Tibial nerve (tissue), 3 donors: ENCODE measurements around the gene ARPC1A.
"Not testable (repeated sequence)": the region's sequence is repeated elsewhere in the genome, so short reads cannot be mapped to it uniquely, and the experiment has no call there.

Experiments used
- CTCF ChIP-seq, 5 experiments: fragments of 200-600 bp in 3 of 5; fragments of 450-650 bp in 2 of 5; sonication (generic) in 3 of 5; IDR thresholded peaks; one replicate each; pipeline ENCODE4 v1.5.1; 2016 to 2019; ENCODE audit warnings: antibody characterized with exemption in 5 of 5, mild to moderate bottlenecking in 3 of 5, moderate library complexity in 2 of 5
- POLR2A ChIP-seq, 2 donors: fragments of 450-650 bp; IDR thresholded peaks; one replicate each; pipeline ENCODE4 v1.6.1; 2017; ENCODE audit warnings: antibody characterized with exemption in 2 of 2, mild to moderate bottlenecking in 2 of 2, moderate library complexity in 2 of 2

GRCh38 chr7:99379693-99380031 lies 54.0 kb downstream of the ARPC1A start:
- not testable (repeated sequence) for TF ChIP-seq CTCF, POLR2A (IDR thresholded peaks at IDR 0.05)
